Osteocyte (in vitro differentiated cells): Measurements from ENCODE around the gene ABI1. TPM values are rescaled to one million over a fixed set of nuclear protein-coding genes. Genes with fewer than 3 reads are reported as not detected.

Experiments
- DNase-seq: peaks from one replicate; pipeline ENCODE4 v3.0.0; 2021; ENCODE audit warnings: mixed read lengths; ENCODE audit not compliant: unreplicated experiment; ENCODE audit errors: extremely low spot score
- H3K27ac Mint-ChIP-seq: one replicate; pipeline ENCODE4 v1.8.0; 2021; ENCODE audit warnings: mild to moderate bottlenecking, mixed read lengths; ENCODE audit not compliant: unreplicated experiment
- H3K27me3 Mint-ChIP-seq: one replicate; pipeline ENCODE4 v1.8.0; 2021; ENCODE audit warnings: mixed read lengths; ENCODE audit not compliant: unreplicated experiment
- H3K36me3 Mint-ChIP-seq: one replicate; pipeline ENCODE4 v1.8.0; 2021; ENCODE audit warnings: mixed read lengths; ENCODE audit not compliant: unreplicated experiment
- H3K4me1 Mint-ChIP-seq: one replicate; pipeline ENCODE4 v1.8.0; 2021; ENCODE audit warnings: mixed read lengths; ENCODE audit not compliant: unreplicated experiment
- H3K4me3 Mint-ChIP-seq: one replicate; pipeline ENCODE4 v1.8.0; 2021; ENCODE audit warnings: mild to moderate bottlenecking, moderate library complexity, mixed read lengths; ENCODE audit not compliant: unreplicated experiment
- H3K9me3 Mint-ChIP-seq: one replicate; pipeline ENCODE4 v1.8.0; 2021; ENCODE audit warnings: mixed read lengths; ENCODE audit not compliant: unreplicated experiment
- total RNA-seq: library from RNA; stranded (reverse); gene quantifications from 2 replicates; pipeline ENCODE4 v1.2.1, GENCODE V29; 2021
- TF ChIP-seq, protein P1 (sequence below): fragments of 200-600 bp; sonication (generic); IDR thresholded peaks from 2 replicates; pipeline ENCODE4 v1.5.0; 2021; ENCODE audit warnings: antibody characterized with exemption, mild to moderate bottlenecking, moderate library complexity

The ABI1 gene
- total RNA-seq, 1 donor from 2014 or later, result 62.2 TPM

- no peak overlapping the region for H3K27ac Mint-ChIP-seq
- no peaks in the 10 kb centered on the region for H3K9me3 Mint-ChIP-seq
- no peak overlapping the region for H3K4me3 Mint-ChIP-seq
- TF ChIP-seq, protein P1, sequence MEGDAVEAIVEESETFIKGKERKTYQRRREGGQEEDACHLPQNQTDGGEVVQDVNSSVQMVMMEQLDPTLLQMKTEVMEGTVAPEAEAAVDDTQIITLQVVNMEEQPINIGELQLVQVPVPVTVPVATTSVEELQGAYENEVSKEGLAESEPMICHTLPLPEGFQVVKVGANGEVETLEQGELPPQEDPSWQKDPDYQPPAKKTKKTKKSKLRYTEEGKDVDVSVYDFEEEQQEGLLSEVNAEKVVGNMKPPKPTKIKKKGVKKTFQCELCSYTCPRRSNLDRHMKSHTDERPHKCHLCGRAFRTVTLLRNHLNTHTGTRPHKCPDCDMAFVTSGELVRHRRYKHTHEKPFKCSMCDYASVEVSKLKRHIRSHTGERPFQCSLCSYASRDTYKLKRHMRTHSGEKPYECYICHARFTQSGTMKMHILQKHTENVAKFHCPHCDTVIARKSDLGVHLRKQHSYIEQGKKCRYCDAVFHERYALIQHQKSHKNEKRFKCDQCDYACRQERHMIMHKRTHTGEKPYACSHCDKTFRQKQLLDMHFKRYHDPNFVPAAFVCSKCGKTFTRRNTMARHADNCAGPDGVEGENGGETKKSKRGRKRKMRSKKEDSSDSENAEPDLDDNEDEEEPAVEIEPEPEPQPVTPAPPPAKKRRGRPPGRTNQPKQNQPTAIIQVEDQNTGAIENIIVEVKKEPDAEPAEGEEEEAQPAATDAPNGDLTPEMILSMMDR, result no peak
- H3K36me3 Mint-ChIP-seq, result peaks cover 14% of the 10 kb centered on the region
- no peaks in the 10 kb centered on the region for H3K27me3 Mint-ChIP-seq
- H3K4me1 Mint-ChIP-seq, result peaks cover 4% of the 10 kb centered on the region
- DNase-seq, result no peak
Measured at GRCh38 chr10:26706206-26706605, 154.6 kb downstream of the ABI1 start.

DNA sequence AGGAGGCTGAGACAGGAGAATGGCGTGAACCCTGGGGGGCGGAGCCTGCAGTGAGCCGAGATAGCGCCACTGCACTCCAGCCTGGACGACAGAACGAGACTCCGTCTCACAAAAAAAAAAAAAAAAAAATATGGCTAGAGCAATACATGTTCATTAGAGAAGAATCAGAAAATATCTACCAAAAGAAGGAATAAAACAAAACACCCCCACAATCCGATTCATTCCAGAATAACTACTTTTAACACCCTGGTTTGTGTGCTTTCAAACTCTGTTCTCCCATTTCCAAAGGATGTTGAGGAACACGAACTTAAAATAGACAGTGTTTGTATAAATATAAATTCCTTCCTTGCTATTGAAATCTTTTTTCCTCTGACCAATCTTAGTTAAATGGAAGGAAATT is 156.8 kb downstream of the ABI1 start:
- Mint-ChIP-seq H3K9me3 (no peaks in the 10 kb centered on the region), H3K4me1 (peaks cover 6% of the 10 kb centered on the region), H3K36me3 (peaks cover 11% of the 10 kb centered on the region), H3K27me3 (no peaks in the 10 kb centered on the region), H3K27ac (no peak overlapping the region), H3K4me3 (no peak overlapping the region)
- TF ChIP-seq, protein P1, result no peak
- DNase-seq, result no peak

DNA sequence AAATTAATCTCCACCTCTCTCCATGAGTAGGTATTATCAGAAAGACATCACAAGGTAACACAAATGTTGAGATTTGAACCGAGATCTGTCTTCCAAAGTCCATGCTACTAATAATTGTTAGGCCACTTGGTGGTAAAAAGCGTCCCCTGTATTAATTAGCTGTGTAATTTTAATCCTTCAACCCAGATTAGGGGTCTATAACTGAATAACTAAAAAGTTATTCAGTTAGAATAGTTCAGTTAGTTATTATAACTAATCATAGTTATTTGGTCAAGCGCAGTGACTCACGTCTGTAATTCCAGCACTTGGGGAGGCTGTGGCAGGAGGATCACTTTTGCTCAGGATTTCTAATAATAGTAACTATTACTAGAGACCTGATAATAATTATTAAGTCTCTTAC is 157.7 kb downstream of the ABI1 start:
- H3K27me3 Mint-ChIP-seq, result no peaks in the 10 kb centered on the region
- TF ChIP-seq, protein P1, result no peak
- peaks cover 15% of the 10 kb centered on the region for H3K4me1 Mint-ChIP-seq
- H3K9me3 Mint-ChIP-seq, result no peaks in the 10 kb centered on the region
- H3K36me3 Mint-ChIP-seq, result peaks cover 11% of the 10 kb centered on the region
- DNase-seq, result no peak
- no peak overlapping the region for H3K27ac Mint-ChIP-seq
- H3K4me3 Mint-ChIP-seq, result no peak overlapping the region

- Mint-ChIP-seq H3K27me3 (no peaks in the 10 kb centered on the region), H3K4me1 (peaks cover 23% of the 10 kb centered on the region), H3K27ac (no peak overlapping the region), H3K36me3 (peaks cover 2% of the 10 kb centered on the region), H3K9me3 (no peaks in the 10 kb centered on the region), H3K4me3 (no peak overlapping the region)
- no peak for DNase-seq
- TF ChIP-seq, protein P1, result no peak
Measured at GRCh38 chr10:26700884-26701630, 159.7 kb downstream of the ABI1 start.

GRCh38 chr10:26699631-26700030 is 161.1 kb downstream of the ABI1 start:
- no peak overlapping the region for H3K27ac Mint-ChIP-seq
- no peak overlapping the region for H3K4me3 Mint-ChIP-seq
- no peaks in the 10 kb centered on the region for H3K36me3 Mint-ChIP-seq
- TF ChIP-seq, protein P1, result no peak
- no peak for DNase-seq
- peaks cover 23% of the 10 kb centered on the region for H3K4me1 Mint-ChIP-seq
- H3K27me3 Mint-ChIP-seq, result no peaks in the 10 kb centered on the region
- no peaks in the 10 kb centered on the region for H3K9me3 Mint-ChIP-seq
